NB4 (cell line): ENCODE data around the gene FOXRED2.
"Not testable (repeated sequence)": the region's sequence is repeated elsewhere in the genome, so short reads cannot be mapped to it uniquely, and the experiment has no call there.

Experiments used
- DNase-seq: peaks from one replicate; pipeline ENCODE4 v3.0.0; 2010; ENCODE audit warnings: low read depth
- H3K4me3 ChIP-seq: one replicate; pipeline ENCODE4 v1.5.1; 2011; ENCODE audit warnings: mild to moderate bottlenecking, low read depth, low read length, moderate library complexity
- CTCF ChIP-seq: IDR thresholded peaks from one replicate; pipeline ENCODE4 v1.5.1; 2012; ENCODE audit warnings: low read depth, low read length
- MYC ChIP-seq: IDR thresholded peaks from 2 replicates; pipeline ENCODE4 v1.6.1; 2011; ENCODE audit warnings: low read depth, low read length
- POLR2A ChIP-seq: IDR thresholded peaks from 2 replicates; pipeline ENCODE4 v1.6.1; 2011; ENCODE audit warnings: mild to moderate bottlenecking; ENCODE audit not compliant: insufficient read length; ENCODE audit errors: extremely low read depth
- TF ChIP-seq, protein P1 (sequence below): IDR thresholded peaks from 2 replicates; pipeline ENCODE4 v1.6.1; 2011; ENCODE audit warnings: low read depth, low read length

The FOXRED2 gene

GRCh38 chr22:36528341-36528740 lies 21.5 kb upstream of the FOXRED2 start:
- peak overlapping the region; percentile 79 for H3K4me3 ChIP-seq
- DNase-seq = peak; percentile 48
- TF ChIP-seq, protein P1, sequence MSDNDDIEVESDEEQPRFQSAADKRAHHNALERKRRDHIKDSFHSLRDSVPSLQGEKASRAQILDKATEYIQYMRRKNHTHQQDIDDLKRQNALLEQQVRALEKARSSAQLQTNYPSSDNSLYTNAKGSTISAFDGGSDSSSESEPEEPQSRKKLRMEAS = no peak

- no peak for DNase-seq
- TF ChIP-seq, protein P1 = no peak
- TF ChIP-seq MYC (no peak), POLR2A (no peak), CTCF (no peak)
- H3K4me3 ChIP-seq = no peak overlapping the region
Measured at GRCh38 chr22:36522662-36523061, 15.8 kb upstream of the FOXRED2 start.

DNA sequence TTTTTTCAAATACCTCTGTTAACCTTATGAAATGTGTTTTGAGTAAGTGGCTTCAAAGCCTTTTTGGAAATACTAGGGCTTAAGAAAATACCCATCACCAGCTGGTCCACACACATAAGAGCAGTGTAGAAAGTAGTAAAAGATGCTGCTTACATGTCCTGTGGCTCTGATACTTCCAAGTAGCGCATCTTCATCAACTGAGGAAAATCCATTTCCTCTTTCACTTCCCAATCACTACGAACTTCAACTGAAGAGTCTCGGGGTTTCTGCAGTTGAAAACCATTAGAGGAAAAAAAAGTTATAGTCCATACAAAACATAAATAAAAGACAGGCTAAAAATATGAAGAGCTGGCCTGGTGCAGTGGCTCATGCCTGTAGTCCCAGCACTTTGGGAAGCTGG lies 13.6 kb upstream of the FOXRED2 start:
- H3K4me3 ChIP-seq = no peak overlapping the region
- TF ChIP-seq POLR2A = no peak
- TF ChIP-seq CTCF = no peak
- TF ChIP-seq, protein P1 = no peak
- no peak for TF ChIP-seq MYC
- DNase-seq = no peak

GRCh38 chr22:36519906-36520305 lies 13.1 kb upstream of the FOXRED2 start:
- not testable (repeated sequence) for DNase-seq, H3K4me3 ChIP-seq

- H3K4me3 ChIP-seq = no peak overlapping the region
- TF ChIP-seq MYC = no peak
- no peak for TF ChIP-seq POLR2A
- TF ChIP-seq, protein P1 = no peak
- TF ChIP-seq CTCF = no peak
- no peak for DNase-seq
Measured at GRCh38 chr22:36514766-36515165, 7.9 kb upstream of the FOXRED2 start.

GRCh38 chr22:36512991-36513390 lies 6.2 kb upstream of the FOXRED2 start:
- no peak overlapping the region for H3K4me3 ChIP-seq
- TF ChIP-seq CTCF (no peak), POLR2A (no peak), MYC (no peak)
- TF ChIP-seq, protein P1 = no peak
- no peak for DNase-seq

DNA sequence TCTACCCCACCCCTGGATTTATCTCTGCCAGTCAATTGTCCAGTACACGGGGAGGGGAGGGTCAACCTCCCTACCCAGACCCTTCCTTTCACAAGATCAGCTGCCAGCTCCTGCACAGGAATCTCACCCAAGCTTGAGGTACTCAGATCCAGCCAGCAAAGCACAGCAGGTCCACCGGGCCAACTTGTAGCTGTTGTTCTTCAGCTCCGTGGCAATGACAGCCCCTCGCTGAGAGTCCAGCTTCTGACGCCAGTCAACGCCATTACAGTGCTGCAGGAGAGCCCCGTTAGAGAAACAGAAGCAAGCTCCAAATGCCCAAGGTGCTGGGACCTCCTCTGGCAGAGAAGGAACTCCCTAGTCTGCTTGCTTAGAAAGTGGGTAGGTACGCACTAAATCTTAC lies 5.5 kb upstream of the FOXRED2 start:
- no peak for TF ChIP-seq POLR2A
- no peak for DNase-seq
- no peak overlapping the region for H3K4me3 ChIP-seq
